Hematopoietic multipotent progenitor cell treated with erythropoietin and hydrocortisone succinate and interleukin-3 and kit ligand, for 15 days (in vitro differentiated cells): ENCODE results near the gene ATXN1.

ENCODE experiments used
- DNase-seq: peaks from one replicate; pipeline ENCODE4 v3.0.0-alpha.2; 2015; ENCODE audit warnings: low spot score

The ATXN1 gene

DNA sequence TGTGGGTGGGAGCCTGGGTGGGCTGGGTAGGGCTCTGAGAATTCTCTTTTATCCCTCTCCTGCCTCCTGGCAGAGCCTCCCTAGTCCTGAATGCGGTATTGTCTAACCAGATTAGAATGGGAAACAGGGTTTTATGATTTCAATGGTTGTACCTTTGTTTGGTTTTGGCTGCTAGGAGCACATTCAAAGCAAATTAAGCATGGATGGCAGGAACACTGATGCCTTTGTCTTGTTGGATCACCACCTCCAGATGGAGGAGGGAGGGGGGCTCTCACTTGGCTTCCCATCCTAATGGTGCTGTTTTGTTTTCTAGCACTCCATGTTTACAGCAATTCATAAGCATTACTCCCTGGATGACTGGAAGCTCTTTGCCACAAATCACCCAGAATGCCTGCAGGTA is 511.3 kb downstream of the ATXN1 start:
- no peak for DNase-seq
